ENCODE results near the gene GNA14.
A peak's percentile ranks its signal among the peaks of the same experiment; 100 is the strongest.

GNA14 gene

DNA sequence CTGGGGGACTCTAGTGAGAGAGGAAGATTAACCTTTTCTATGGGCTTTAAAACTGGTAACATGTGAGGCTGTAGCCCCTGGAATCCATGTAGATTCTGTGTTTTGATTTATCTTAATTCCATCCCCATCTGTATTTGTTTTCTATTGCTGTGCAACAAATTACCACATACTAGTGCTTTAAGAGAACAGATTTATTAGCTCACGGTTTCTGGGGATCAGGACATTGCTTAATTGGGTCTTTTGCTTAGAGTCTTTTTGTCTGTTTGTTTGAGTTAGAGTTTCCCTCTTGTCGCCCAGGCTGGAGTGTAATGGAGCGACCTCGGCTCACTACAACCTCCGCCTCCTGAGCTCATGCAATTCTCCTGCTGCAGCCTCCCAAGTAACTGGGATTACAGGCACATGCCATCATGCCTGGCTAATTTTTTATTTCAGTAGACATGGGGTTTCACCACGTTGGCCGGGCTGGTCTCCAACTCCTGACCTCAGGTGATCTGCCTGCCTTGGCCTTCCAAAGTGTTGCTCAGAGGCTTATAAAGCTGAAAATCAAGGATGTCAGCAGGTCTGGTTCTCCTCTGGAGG is 29.9 kb upstream of the GNA14 start:
- no peak overlapping the region for H3K4me3 ChIP-seq (replicated peaks; ENCODE audit: low read depth, low read length)
- no peak for DNase-seq (ENCODE audit: low read depth)
- TF ChIP-seq, protein P1, sequence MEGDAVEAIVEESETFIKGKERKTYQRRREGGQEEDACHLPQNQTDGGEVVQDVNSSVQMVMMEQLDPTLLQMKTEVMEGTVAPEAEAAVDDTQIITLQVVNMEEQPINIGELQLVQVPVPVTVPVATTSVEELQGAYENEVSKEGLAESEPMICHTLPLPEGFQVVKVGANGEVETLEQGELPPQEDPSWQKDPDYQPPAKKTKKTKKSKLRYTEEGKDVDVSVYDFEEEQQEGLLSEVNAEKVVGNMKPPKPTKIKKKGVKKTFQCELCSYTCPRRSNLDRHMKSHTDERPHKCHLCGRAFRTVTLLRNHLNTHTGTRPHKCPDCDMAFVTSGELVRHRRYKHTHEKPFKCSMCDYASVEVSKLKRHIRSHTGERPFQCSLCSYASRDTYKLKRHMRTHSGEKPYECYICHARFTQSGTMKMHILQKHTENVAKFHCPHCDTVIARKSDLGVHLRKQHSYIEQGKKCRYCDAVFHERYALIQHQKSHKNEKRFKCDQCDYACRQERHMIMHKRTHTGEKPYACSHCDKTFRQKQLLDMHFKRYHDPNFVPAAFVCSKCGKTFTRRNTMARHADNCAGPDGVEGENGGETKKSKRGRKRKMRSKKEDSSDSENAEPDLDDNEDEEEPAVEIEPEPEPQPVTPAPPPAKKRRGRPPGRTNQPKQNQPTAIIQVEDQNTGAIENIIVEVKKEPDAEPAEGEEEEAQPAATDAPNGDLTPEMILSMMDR (IDR thresholded peaks at IDR 0.05; ENCODE audit: low read length, missing control alignments) = no peak

DNA sequence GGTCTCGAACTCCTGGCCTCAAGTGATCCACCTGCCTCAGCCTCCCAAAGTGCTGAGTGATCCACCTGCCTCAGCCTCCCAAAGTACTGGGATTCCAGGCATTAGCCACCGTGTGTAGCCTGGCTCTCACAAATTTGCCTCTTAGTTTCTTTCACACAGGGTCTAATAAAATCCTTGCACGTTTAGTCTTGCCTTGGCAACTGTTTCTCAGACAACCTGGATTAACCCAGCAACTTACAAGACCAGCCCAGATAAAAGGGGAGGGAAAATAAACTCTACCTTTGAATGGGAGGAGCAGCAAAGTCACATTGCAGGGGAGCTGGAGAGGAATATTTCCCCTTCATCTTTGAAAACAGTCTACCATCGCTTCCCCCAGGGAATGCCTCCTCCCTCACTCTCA is 29.3 kb upstream of the GNA14 start:
- TF ChIP-seq, protein P1 (IDR thresholded peaks at IDR 0.05; ENCODE audit: low read length, missing control alignments) = no peak
- no peak for DNase-seq (ENCODE audit: low read depth)
- no peak overlapping the region for H3K4me3 ChIP-seq (replicated peaks; ENCODE audit: low read depth, low read length)

DNA sequence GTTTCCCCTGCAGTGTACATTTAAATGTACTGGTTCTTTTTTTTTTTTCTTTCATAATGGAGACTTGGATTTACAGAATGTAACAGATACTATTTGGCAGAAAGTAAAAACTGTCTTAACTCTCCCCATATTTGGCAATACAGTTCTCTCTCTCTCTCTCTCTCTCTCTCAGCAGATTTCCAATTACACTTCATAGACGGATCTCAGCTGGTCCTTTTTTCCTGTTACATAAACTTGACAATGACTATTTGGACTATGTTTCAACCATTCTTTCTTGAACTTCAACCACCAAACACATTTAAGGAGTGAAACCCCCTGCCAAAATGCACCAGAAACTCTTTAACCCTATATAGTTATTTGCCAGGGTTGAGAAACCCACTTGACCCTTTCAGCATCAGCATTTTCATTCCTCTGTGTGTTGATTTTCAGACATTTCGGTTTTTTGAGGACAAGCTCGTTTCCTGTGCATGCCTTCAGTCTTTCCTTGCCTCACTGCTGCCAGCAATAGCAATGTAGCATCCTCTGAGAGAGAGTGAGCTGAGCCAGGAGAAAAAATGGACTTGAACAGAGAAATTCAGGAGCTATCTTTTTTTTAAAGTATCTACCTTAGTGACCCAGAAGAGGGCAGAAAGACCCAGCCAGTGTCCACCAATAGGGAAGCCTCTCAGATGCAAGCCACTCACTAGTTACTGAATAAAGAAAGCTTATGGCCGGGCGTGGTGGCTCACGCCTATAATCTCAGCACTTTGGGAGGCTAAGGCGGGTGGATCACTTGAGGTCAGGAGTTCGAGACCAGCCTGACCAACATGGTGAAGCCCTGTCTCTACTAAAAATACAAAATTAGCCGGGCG is 26.0 kb upstream of the GNA14 start:
- peak; percentile 82 for DNase-seq (ENCODE audit: low read depth)
- H3K4me3 ChIP-seq (replicated peaks; ENCODE audit: low read depth, low read length) = no peak overlapping the region
- TF ChIP-seq, protein P1 (IDR thresholded peaks at IDR 0.05; ENCODE audit: low read length, missing control alignments) = no peak

DNA sequence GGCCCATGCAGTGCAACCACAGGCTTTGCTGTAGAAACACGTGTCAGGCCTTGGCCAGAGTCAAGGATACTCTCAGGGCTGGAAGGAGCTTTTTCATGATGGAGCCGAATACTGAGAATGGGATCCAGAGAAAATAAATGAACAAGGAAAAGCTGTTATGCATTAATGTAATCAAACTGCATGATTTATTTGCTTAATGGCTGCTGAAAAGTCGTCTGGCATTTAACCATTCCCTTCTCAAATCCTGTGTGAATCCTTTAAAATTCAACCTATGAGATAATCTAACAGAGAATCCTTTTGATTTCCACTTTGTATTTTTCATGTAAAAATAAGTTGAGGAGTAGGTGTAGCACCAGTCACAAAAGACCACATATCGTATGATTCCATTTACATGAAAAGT is 24.1 kb upstream of the GNA14 start:
- no peak overlapping the region for H3K4me3 ChIP-seq (replicated peaks; ENCODE audit: low read depth, low read length)
- TF ChIP-seq, protein P1 (IDR thresholded peaks at IDR 0.05; ENCODE audit: low read length, missing control alignments) = no peak

DNA sequence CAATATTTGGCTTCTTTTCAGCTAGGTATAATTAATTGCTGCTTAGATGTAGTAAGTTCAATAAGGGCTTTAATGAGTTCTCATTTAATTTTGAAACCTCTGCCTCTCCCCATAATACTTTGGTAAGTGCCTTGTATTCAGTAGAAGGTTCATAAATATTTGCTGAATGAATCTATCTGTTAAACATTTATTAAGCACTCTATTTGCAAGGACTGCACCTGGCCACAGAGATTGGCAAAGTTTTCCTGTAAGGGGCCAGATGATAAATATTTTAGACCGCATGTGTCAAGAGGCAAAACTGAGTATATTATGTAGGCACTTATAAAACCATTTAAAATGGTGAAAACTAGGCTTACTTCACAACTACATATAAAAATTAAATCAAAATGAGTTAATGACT is 19.0 kb upstream of the GNA14 start:
- no peak overlapping the region for H3K4me3 ChIP-seq (replicated peaks; ENCODE audit: low read depth, low read length)
- TF ChIP-seq, protein P1 (IDR thresholded peaks at IDR 0.05; ENCODE audit: low read length, missing control alignments) = no peak
- DNase-seq (ENCODE audit: low read depth) = no peak

More for the DNA sequence above, 24.1 kb upstream of the GNA14 start:
- DNase-seq (ENCODE audit: low read depth) = no peak

DNA sequence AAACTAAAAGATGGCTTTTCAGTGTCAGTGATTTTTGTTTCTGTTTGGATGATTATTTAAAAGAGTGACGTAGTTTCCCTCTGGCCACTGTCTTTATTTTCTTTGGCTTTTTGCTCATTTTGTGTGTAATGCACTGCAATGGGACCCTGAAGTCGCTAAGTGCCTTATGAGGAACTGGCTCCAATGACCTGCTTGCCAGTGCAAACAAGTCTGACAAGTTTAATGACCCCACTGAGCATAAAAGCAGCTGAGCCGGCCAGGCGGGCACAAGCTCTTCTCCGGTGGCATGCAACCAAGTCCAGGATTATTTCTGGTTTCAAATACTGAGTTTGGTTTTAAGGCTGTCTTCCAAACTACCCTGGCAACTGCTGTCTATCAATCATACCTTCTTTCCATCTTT is 15.6 kb upstream of the GNA14 start:
- no peak for DNase-seq (ENCODE audit: low read depth)
- TF ChIP-seq, protein P1 (IDR thresholded peaks at IDR 0.05; ENCODE audit: low read length, missing control alignments) = no peak
- no peak overlapping the region for H3K4me3 ChIP-seq (replicated peaks; ENCODE audit: low read depth, low read length)

Data from fibroblast of pulmonary artery (primary cell).